WTC11 (cell line): ENCODE measurements around the gene PPP1CA. TPM values are rescaled to one million over a fixed set of nuclear protein-coding genes. Genes with fewer than 3 reads are reported as not detected.

ENCODE experiments used
- ATAC-seq: fragments of 200-7000 bp; cut with Tn5 transposase; 2 replicates; pipeline ENCODE4 v1.10.0; 2021; ENCODE audit warnings: mild to moderate bottlenecking, moderate library complexity
- CTCF ChIA-PET: fragments of 300-600 bp; sonication (Branson Sonifier 250); formaldehyde crosslinking; loops from one replicate; lab custom pipeline; 2021; ENCODE audit warnings: antibody characterized with exemption; lab: Charles Lee
- POLR2A ChIA-PET: fragments of 350-600 bp; sonication (Branson Sonifier 250); formaldehyde crosslinking; loops from one replicate; lab custom pipeline; 2021; ENCODE audit warnings: antibody characterized with exemption; lab: Charles Lee
- DNase-seq: peaks from one replicate; pipeline ENCODE4 v3.0.0; 2021; ENCODE audit warnings: low spot score
- H3K27ac Mint-ChIP-seq: 2 replicates; pipeline ENCODE4 v1.8.0; 2021; ENCODE audit warnings: mixed read lengths
- H3K27me3 Mint-ChIP-seq: 2 replicates; pipeline ENCODE4 v1.8.0; 2021; ENCODE audit warnings: low read depth, mild to moderate bottlenecking, moderate library complexity, mixed read lengths
- H3K36me3 Mint-ChIP-seq: 2 replicates; pipeline ENCODE4 v1.8.0; 2021; ENCODE audit warnings: mixed read lengths
- H3K4me1 Mint-ChIP-seq: 2 replicates; pipeline ENCODE4 v1.8.0; 2022; ENCODE audit warnings: mixed read lengths
- H3K4me3 Mint-ChIP-seq: 2 replicates; pipeline ENCODE4 v1.8.0; 2021; ENCODE audit warnings: mild to moderate bottlenecking, moderate library complexity, mixed read lengths
- H3K9me3 Mint-ChIP-seq: 2 replicates; pipeline ENCODE4 v1.8.0; 2021; ENCODE audit warnings: mixed read lengths
- ATF1 ChIP-seq: sonication (generic); formaldehyde crosslinking; IDR thresholded peaks from 2 replicates; pipeline ENCODE4 v1.8.1; 2023; ENCODE audit warnings: mild to moderate bottlenecking, moderate library complexity, missing genetic modification reagents
- ERG ChIP-seq: fragments of 250-450 bp; sonication (Bioruptor Pico); IDR thresholded peaks from 2 replicates; pipeline ENCODE4 v1.8.0; 2021; ENCODE audit warnings: mild to moderate bottlenecking
- ETV6 ChIP-seq: sonication (generic); formaldehyde crosslinking; IDR thresholded peaks from 2 replicates; pipeline ENCODE4 v1.8.1; 2022; ENCODE audit warnings: mild to moderate bottlenecking, missing genetic modification reagents
- FOXJ3 ChIP-seq: sonication (generic); formaldehyde crosslinking; IDR thresholded peaks from 2 replicates; pipeline ENCODE4 v1.9.0; 2021; ENCODE audit warnings: missing genetic modification reagents, mild to moderate bottlenecking, borderline replicate concordance
- GABPB1 ChIP-seq: sonication (generic); formaldehyde crosslinking; IDR thresholded peaks from 2 replicates; pipeline ENCODE4 v1.8.1; 2023; ENCODE audit warnings: mild to moderate bottlenecking, missing genetic modification reagents
- GRHL2 ChIP-seq: fragments of 250-450 bp; sonication (Bioruptor Pico); IDR thresholded peaks from 2 replicates; pipeline ENCODE4 v1.8.0; 2022; ENCODE audit warnings: mild to moderate bottlenecking, moderate library complexity; ENCODE audit not compliant: insufficient replicate concordance, severe bottlenecking
- HMGA2 ChIP-seq: fragments of 250-450 bp; sonication (Bioruptor Pico); IDR thresholded peaks from 2 replicates; pipeline ENCODE4 v1.4.0; 2021; ENCODE audit warnings: mild to moderate bottlenecking, moderate library complexity
- MYBL2 ChIP-seq: sonication (generic); formaldehyde crosslinking; IDR thresholded peaks from 2 replicates; pipeline ENCODE4 v1.8.1; 2023; ENCODE audit warnings: mild to moderate bottlenecking, moderate library complexity, missing genetic modification reagents
- NFE2L1 ChIP-seq: sonication (generic); formaldehyde crosslinking; IDR thresholded peaks from 2 replicates; pipeline ENCODE4 v1.8.1; 2023; ENCODE audit warnings: missing genetic modification reagents
- RELA ChIP-seq: sonication (generic); formaldehyde crosslinking; IDR thresholded peaks from 2 replicates; pipeline ENCODE4 v1.8.1; 2022; ENCODE audit warnings: missing genetic modification reagents, mild to moderate bottlenecking, borderline replicate concordance
- TCF7 ChIP-seq: sonication (generic); formaldehyde crosslinking; IDR thresholded peaks from 2 replicates; pipeline ENCODE4 v1.8.0; 2022; ENCODE audit warnings: mild to moderate bottlenecking, low read depth, missing genetic modification reagents, moderate library complexity
- TEAD4 ChIP-seq: sonication (generic); formaldehyde crosslinking; IDR thresholded peaks from 2 replicates; pipeline ENCODE4 v1.8.0; 2022; ENCODE audit warnings: mild to moderate bottlenecking, missing genetic modification reagents
- ZBTB21 ChIP-seq: sonication (generic); formaldehyde crosslinking; IDR thresholded peaks from 2 replicates; pipeline ENCODE4 v1.8.1; 2023; ENCODE audit warnings: mild to moderate bottlenecking, missing genetic modification reagents, borderline replicate concordance
- ZMAT4 ChIP-seq: fragments of 250-450 bp; sonication (Bioruptor Pico); IDR thresholded peaks from 2 replicates; pipeline ENCODE4 v1.9.0; 2021; ENCODE audit warnings: mild to moderate bottlenecking
- ZNF281 ChIP-seq: sonication (generic); formaldehyde crosslinking; IDR thresholded peaks from 2 replicates; pipeline ENCODE4 v1.8.0; 2023; ENCODE audit warnings: mild to moderate bottlenecking, missing genetic modification reagents
- ZNF317 ChIP-seq: sonication (generic); formaldehyde crosslinking; IDR thresholded peaks from 2 replicates; pipeline ENCODE4 v1.8.1; 2023; ENCODE audit warnings: low read depth, mild to moderate bottlenecking, moderate library complexity, missing genetic modification reagents, borderline replicate concordance
- ZNF425 ChIP-seq: fragments of 250-450 bp; sonication (Bioruptor Pico); conservative IDR thresholded peaks from 2 replicates; pipeline ENCODE4 v1.9.0; 2021; ENCODE audit warnings: mild to moderate bottlenecking
- ZNF532 ChIP-seq: fragments of 250-450 bp; sonication (Bioruptor Pico); IDR thresholded peaks from 2 replicates; pipeline ENCODE4 v1.9.0; 2021; ENCODE audit warnings: mild to moderate bottlenecking, borderline replicate concordance
- ZNF671 ChIP-seq: fragments of 250-450 bp; sonication (Bioruptor Pico); IDR thresholded peaks from 2 replicates; pipeline ENCODE4 v1.8.0; 2021; ENCODE audit warnings: mild to moderate bottlenecking
- ZSCAN18 ChIP-seq: fragments of 250-450 bp; sonication (Bioruptor Pico); IDR thresholded peaks from 2 replicates; pipeline ENCODE4 v2.1.2; 2022; ENCODE audit warnings: mild to moderate bottlenecking, moderate library complexity
- total RNA-seq: library from RNA; stranded (reverse); gene quantifications from 3 replicates; pipeline ENCODE4 v1.2.3, GENCODE V29; 2021

The PPP1CA gene
- total RNA-seq, 1 experiment from 2014 or later = 220 TPM

- TF ChIP-seq RELA (no peak), NFE2L1 (no peak), ZNF425 (CRISPR knock-in tag) (no peak), ZMAT4 (CRISPR knock-in tag) (no peak), GRHL2 (no peak), HMGA2 (CRISPR knock-in tag) (no peak), ZNF317 (CRISPR knock-in tag) (no peak), ZNF532 (CRISPR knock-in tag) (no peak), ETV6 (CRISPR knock-in tag) (no peak), ZSCAN18 (CRISPR knock-in tag) (no peak), TCF7 (CRISPR knock-in tag) (no peak), ERG (CRISPR knock-in tag) (no peak), FOXJ3 (CRISPR knock-in tag) (no peak)
- TF ChIP-seq, all 79 proteins: peak for 0
Observed at GRCh38 chr11:67434395-67434881, 32.8 kb upstream of the PPP1CA start (continued).

GRCh38 chr11:67433536-67434394, 32.1 kb upstream of the PPP1CA start:
- peaks cover 10% of the 10 kb centered on the region for H3K4me1 Mint-ChIP-seq
- TF ChIP-seq TEAD4 (CRISPR knock-in tag) (no peak), GABPB1 (CRISPR knock-in tag) (no peak), GRHL2 (no peak), ZNF671 (CRISPR knock-in tag) (no peak), ZNF281 (no peak), ZBTB21 (CRISPR knock-in tag) (no peak), MYBL2 (no peak), ZSCAN18 (CRISPR knock-in tag) (no peak), ATF1 (CRISPR knock-in tag) (no peak)

More at GRCh38 chr11:67433536-67434394, 32.1 kb upstream of the PPP1CA start:
- no peaks in the 10 kb centered on the region for H3K9me3 Mint-ChIP-seq
- H3K27ac Mint-ChIP-seq = no peak overlapping the region
- ChIA-PET CTCF (no interaction called here), POLR2A (no interaction called here)
- no peaks in the 10 kb centered on the region for H3K27me3 Mint-ChIP-seq
- no peak overlapping the region for H3K4me3 Mint-ChIP-seq
- DNase-seq (no peak), ATAC-seq (no peak)
- peaks cover 9% of the 10 kb centered on the region for H3K36me3 Mint-ChIP-seq
